A549 (cell line): ENCODE results near the gene USP34. TPM values are rescaled to one million over a fixed set of nuclear protein-coding genes. Genes with fewer than 3 reads are reported as not detected.

Experiments used
- ATAC-seq, 2 experiments: fragments of 200-7000 bp in 1 of 2; fragments of >200 bp in 1 of 2; cut with Nextera tagmentation in 1 of 2; cut with Tn5 transposase in 1 of 2; 3 replicates each; pipeline versions ENCODE4 v1.8.0 to v1.9.1; 2018 to 2020; ENCODE audit warnings: mild to moderate bottlenecking in 1 of 2, moderate library complexity in 1 of 2
- CTCF ChIA-PET: fragments of 300-600 bp; sonication (Branson Sonifier 250); formaldehyde crosslinking; extraction: SDS; loops from one replicate; lab custom pipeline; 2021; ENCODE audit warnings: antibody characterized with exemption, inconsistent platforms; lab: Yijun Ruan, JAX
- POLR2A ChIA-PET: fragments of 350-600 bp; formaldehyde crosslinking; extraction: SDS; loops from one replicate; lab custom pipeline; 2021; ENCODE audit warnings: antibody characterized with exemption, inconsistent platforms; lab: Yijun Ruan, JAX
- DNase-seq, 2 experiments: peaks; one replicate each; pipeline versions ENCODE4 v3.0.0 to v3.0.0-alpha.2; 2011 to 2016; ENCODE audit warnings: low read depth in 1 of 2, low spot score in 1 of 2
- FAIRE-seq: peaks from 2 replicates; lab custom pipeline; 2011; peaks lifted over from hg19 to GRCh38; lab: Jason Lieb, UNC
- H3K27ac ChIP-seq, 2 experiments: fragments of >200 bp; sonication (Bioruptor Twin); formaldehyde crosslinking; 3 replicates each; pipeline ENCODE4 v1.5.1; 2016 to 2017
- H3K4me1 ChIP-seq: fragments of >200 bp; sonication (Bioruptor Twin); formaldehyde crosslinking; 3 replicates; pipeline ENCODE4 v1.6.1; 2016
- H3K4me2 ChIP-seq: fragments of >200 bp; sonication (Bioruptor Twin); formaldehyde crosslinking; 3 replicates; pipeline ENCODE4 v1.6.1; 2016
- H3K4me3 ChIP-seq: fragments of >200 bp; sonication (Bioruptor Twin); formaldehyde crosslinking; 3 replicates; pipeline ENCODE4 v1.5.1; 2016
- H3K9me3 ChIP-seq: fragments of >200 bp; sonication (Bioruptor Twin); formaldehyde crosslinking; 3 replicates; pipeline ENCODE4 v1.6.1; 2016
- CHD2 ChIP-seq: fragments of 150-350 bp; IDR thresholded peaks from 2 replicates; pipeline ENCODE4 v1.6.1; 2014; ENCODE audit warnings: low read length; ENCODE audit not compliant: partially characterized antibody
- CTCF ChIP-seq: fragments of >200 bp; sonication (Bioruptor Twin); formaldehyde crosslinking; IDR thresholded peaks from 3 replicates; pipeline ENCODE4 v1.5.1; 2016
- EHF ChIP-seq: fragments of 250-450 bp; sonication (Bioruptor Pico); IDR thresholded peaks from 2 replicates; pipeline ENCODE4 v1.5.0; 2020; ENCODE audit warnings: mild to moderate bottlenecking
- EP300 ChIP-seq, 2 experiments: fragments of >200 bp; sonication (Bioruptor Twin); formaldehyde crosslinking; IDR thresholded peaks; 2 replicates in 1 of 2; 3 replicates in 1 of 2; pipeline ENCODE4 v1.6.1; 2016 to 2017
- ESRRA ChIP-seq: fragments of 150-350 bp; IDR thresholded peaks from 2 replicates; pipeline ENCODE4 v1.6.1; 2014; ENCODE audit warnings: mild to moderate bottlenecking, low read length, borderline replicate concordance
- HDAC2 ChIP-seq: fragments of 200-600 bp; sonication (generic); IDR thresholded peaks from 2 replicates; pipeline ENCODE4 v1.6.1; 2016
- HOXA7 ChIP-seq: fragments of 250-450 bp; sonication (Bioruptor Pico); IDR thresholded peaks from 2 replicates; pipeline ENCODE4 v1.5.0; 2020; ENCODE audit warnings: mild to moderate bottlenecking, moderate library complexity
- HOXB13 ChIP-seq: fragments of 250-450 bp; sonication (Bioruptor Pico); IDR thresholded peaks from 2 replicates; pipeline ENCODE4 v1.5.0; 2020; ENCODE audit warnings: low read depth, mild to moderate bottlenecking, moderate library complexity
- JUNB ChIP-seq: fragments of >200 bp; sonication (Bioruptor Twin); formaldehyde crosslinking; IDR thresholded peaks from 2 replicates; pipeline ENCODE4 v1.6.1; 2016
- KDM5A ChIP-seq: fragments of 200-600 bp; sonication (generic); IDR thresholded peaks from 2 replicates; pipeline ENCODE4 v1.6.1; 2016; ENCODE audit warnings: antibody characterized with exemption, mild to moderate bottlenecking
- MAFK ChIP-seq: fragments of 450-650 bp; IDR thresholded peaks from 2 replicates; pipeline ENCODE4 v1.6.1; 2014; ENCODE audit not compliant: partially characterized antibody
- MYC ChIP-seq: IDR thresholded peaks from 2 replicates; pipeline ENCODE4 v1.6.1; 2012; ENCODE audit warnings: mild to moderate bottlenecking, inconsistent platforms, low read length, improper control_type of control experiment, borderline replicate concordance
- PHF8 ChIP-seq: fragments of 200-600 bp; sonication (generic); IDR thresholded peaks from 2 replicates; pipeline ENCODE4 v1.6.1; 2016; ENCODE audit warnings: low read depth, mild to moderate bottlenecking, antibody characterized with exemption, moderate library complexity, borderline replicate concordance
- RCOR1 ChIP-seq: fragments of 150-350 bp; IDR thresholded peaks from 2 replicates; pipeline ENCODE4 v1.6.1; 2014; ENCODE audit warnings: antibody characterized with exemption, low read length, low read depth
- REST ChIP-seq: fragments of 200-600 bp; sonication (generic); IDR thresholded peaks from 2 replicates; pipeline ENCODE4 v1.6.1; 2016; ENCODE audit warnings: antibody characterized with exemption, mild to moderate bottlenecking, moderate library complexity
- SREBF2 ChIP-seq: fragments of 450-650 bp; IDR thresholded peaks from 2 replicates; pipeline ENCODE4 v1.6.1; 2014; ENCODE audit warnings: mild to moderate bottlenecking, moderate library complexity
- TFCP2L1 ChIP-seq: fragments of 250-450 bp; sonication (Bioruptor Pico); IDR thresholded peaks from 2 replicates; pipeline ENCODE4 v1.5.0; 2021; ENCODE audit warnings: mild to moderate bottlenecking
- ZNF302 ChIP-seq: fragments of 250-450 bp; sonication (Bioruptor Pico); IDR thresholded peaks from 2 replicates; pipeline ENCODE4 v1.9.0; 2021; ENCODE audit warnings: inconsistent platforms, mild to moderate bottlenecking, moderate library complexity
- ZSCAN20 ChIP-seq: fragments of 250-450 bp; sonication (Bioruptor Pico); IDR thresholded peaks from 2 replicates; pipeline ENCODE4 v1.8.0; 2022; ENCODE audit warnings: mild to moderate bottlenecking, moderate library complexity
- WGBS: methylation state at CpG from one replicate; pipeline ENCODE4 v1.1.6; 2017; ENCODE audit errors: missing lambda C conversion rate; 5-methylcytosine and 5-hydroxymethylcytosine counted together
- polyA plus RNA-seq, 4 experiments: library from polyadenylated mRNA; depleted of rRNA in 3 of 4; stranded (reverse); fragments of >200 nt; fragmentation: RNase III in 1 of 4; extraction: RNeasy Plus Mini Kit Qiagen cat#74134 plus additional on column Dnase treatment in 1 of 4; gene quantifications; 2 replicates in 3 of 4; 3 replicates in 1 of 4; pipeline ENCODE4 v1.2.3, GENCODE V29; 2011 to 2017
- TF ChIP-seq, protein P1 (sequence below): IDR thresholded peaks from 2 replicates; pipeline ENCODE4 v1.6.1; 2012
- TF ChIP-seq, protein P2 (sequence below): fragments of 150-350 bp; IDR thresholded peaks from 2 replicates; pipeline ENCODE4 v1.6.1; 2014; ENCODE audit warnings: low read depth, mild to moderate bottlenecking, low read length
- TF ChIP-seq, protein P3 (sequence below): fragments of 450-650 bp; IDR thresholded peaks from 2 replicates; pipeline ENCODE4 v1.6.1; 2014; ENCODE audit warnings: antibody characterized with exemption

Gene USP34
- polyA plus RNA-seq, 2 of the 4 experiments (the other 2 are of a cell fraction) = 47.7 to 132 TPM

DNA sequence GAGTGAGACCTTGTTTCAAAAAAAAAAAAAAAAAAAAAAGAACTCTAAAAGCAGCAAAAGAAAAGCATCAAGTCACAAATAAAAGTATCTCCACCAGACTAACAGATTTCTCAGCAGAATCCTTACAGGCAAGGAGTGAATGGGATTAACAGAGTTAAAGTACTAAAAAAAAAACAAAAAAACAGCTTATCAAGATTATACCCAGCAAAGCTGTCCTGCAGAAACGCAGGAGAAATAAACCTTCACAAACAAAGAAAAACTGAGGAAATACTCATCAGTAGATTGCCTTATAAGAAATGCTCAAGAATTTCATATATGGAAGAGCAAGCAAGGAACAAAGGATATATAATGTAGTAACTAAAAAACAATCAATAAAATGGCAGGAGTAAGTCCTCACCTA is 35.6 kb downstream of the USP34 start:
- TF ChIP-seq MAFK = no peak
- no peak for TF ChIP-seq CTCF
- no peak for TF ChIP-seq EHF (CRISPR knock-in tag)
- TF ChIP-seq MYC = no peak
- no peak for TF ChIP-seq ZSCAN20 (CRISPR knock-in tag)
- WGBS = 97% methylated on average over 1 of the region's 1 CpG
- Histone ChIP-seq H3K9me3 (no peaks in the 10 kb centered on the region), H3K4me3 (no peak overlapping the region), H3K4me2 (no peak overlapping the region), H3K27ac (no peak overlapping the region), H3K4me1 (peaks cover 50% of the 10 kb centered on the region)
- ATAC-seq (no peak), FAIRE-seq (no peak), DNase-seq (no peak)
- ChIA-PET CTCF (interaction anchor here (1.2 to 2.7 kb wide), 2 partner anchors 9 to 20 kb away, joined by 3 to 14 read pairs; no protein-coding TSS in a partner anchor), POLR2A (no interaction called here)

DNA sequence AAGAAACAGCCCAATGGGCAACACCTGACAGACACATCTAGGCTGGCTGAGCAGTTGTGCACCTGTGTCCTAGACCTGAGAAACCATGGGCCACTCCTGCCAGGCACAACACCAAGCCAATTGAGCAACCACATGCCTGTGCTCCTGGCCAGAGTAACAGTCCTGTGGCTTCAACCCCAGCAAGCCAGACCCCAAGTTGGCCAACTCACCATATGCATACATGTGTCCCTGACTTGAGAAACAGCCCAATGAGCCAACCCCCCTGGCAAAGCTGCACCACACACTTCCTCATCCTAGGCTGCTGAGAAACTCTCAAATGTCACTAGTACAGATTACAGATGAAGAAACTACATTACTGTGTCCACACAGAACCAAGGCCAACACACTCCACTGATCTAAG is 36.6 kb downstream of the USP34 start:
- ChIA-PET POLR2A (no interaction called here), CTCF (interaction anchor here (0.5 kb wide), 1 partner anchor 17 kb away, joined by 4 read pairs; no protein-coding TSS in a partner anchor)
- 0 out of 6 replicates have a peak, but pooled peaks of 1 of the 2 experiments have one; percentile 21 for ATAC-seq

More for the DNA sequence above, 36.6 kb downstream of the USP34 start:
- H3K9me3 ChIP-seq = no peaks in the 10 kb centered on the region
- TF ChIP-seq PHF8 (no peak), HOXA7 (CRISPR knock-in tag) (no peak), TFCP2L1 (no peak), ZNF302 (CRISPR knock-in tag) (no peak), HOXB13 (no peak), REST (no peak), SREBF2 (no peak), CTCF (no peak), HDAC2 (no peak), ESRRA (no peak), JUNB (no peak), KDM5A (no peak), EP300 (IDR thresholded peaks at IDR 0.05) (no peak), CHD2 (no peak), RCOR1 (no peak)
- TF ChIP-seq, protein P1, sequence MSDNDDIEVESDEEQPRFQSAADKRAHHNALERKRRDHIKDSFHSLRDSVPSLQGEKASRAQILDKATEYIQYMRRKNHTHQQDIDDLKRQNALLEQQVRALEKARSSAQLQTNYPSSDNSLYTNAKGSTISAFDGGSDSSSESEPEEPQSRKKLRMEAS = no peak
- TF ChIP-seq, protein P2, sequence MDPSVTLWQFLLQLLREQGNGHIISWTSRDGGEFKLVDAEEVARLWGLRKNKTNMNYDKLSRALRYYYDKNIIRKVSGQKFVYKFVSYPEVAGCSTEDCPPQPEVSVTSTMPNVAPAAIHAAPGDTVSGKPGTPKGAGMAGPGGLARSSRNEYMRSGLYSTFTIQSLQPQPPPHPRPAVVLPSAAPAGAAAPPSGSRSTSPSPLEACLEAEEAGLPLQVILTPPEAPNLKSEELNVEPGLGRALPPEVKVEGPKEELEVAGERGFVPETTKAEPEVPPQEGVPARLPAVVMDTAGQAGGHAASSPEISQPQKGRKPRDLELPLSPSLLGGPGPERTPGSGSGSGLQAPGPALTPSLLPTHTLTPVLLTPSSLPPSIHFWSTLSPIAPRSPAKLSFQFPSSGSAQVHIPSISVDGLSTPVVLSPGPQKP = no peak
- TF ChIP-seq, protein P3, sequence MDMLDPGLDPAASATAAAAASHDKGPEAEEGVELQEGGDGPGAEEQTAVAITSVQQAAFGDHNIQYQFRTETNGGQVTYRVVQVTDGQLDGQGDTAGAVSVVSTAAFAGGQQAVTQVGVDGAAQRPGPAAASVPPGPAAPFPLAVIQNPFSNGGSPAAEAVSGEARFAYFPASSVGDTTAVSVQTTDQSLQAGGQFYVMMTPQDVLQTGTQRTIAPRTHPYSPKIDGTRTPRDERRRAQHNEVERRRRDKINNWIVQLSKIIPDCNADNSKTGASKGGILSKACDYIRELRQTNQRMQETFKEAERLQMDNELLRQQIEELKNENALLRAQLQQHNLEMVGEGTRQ = no peak
- TF ChIP-seq, all 56 proteins: peak for 0
- no peak for DNase-seq
- H3K4me2 ChIP-seq = no peak overlapping the region
- no peak overlapping the region for H3K4me3 ChIP-seq
- FAIRE-seq = no peak
- H3K27ac ChIP-seq = no peak overlapping the region
- peaks cover 45% of the 10 kb centered on the region for H3K4me1 ChIP-seq
